ENCODE results near the gene CDHR4.

The CDHR4 gene

GRCh38 chr3:49763981-49764380, 35.7 kb downstream of the CDHR4 start:
- no peak for DNase-seq (ENCODE audit: low read depth)
- H3K4me3 ChIP-seq (ENCODE audit: control insufficient read depth, low read depth, low read length) = no peak overlapping the region
- TF ChIP-seq CTCF (IDR thresholded peaks at IDR 0.05; ENCODE audit: control insufficient read depth, insufficient read depth, low read depth, low read length, missing control alignments) = no peak

- no peak overlapping the region for H3K4me3 ChIP-seq (ENCODE audit: control insufficient read depth, low read depth, low read length)
- DNase-seq (ENCODE audit: low read depth) = no peak
- TF ChIP-seq CTCF (IDR thresholded peaks at IDR 0.05; ENCODE audit: control insufficient read depth, insufficient read depth, low read depth, low read length, missing control alignments) = no peak
These were observed 38.0 kb downstream of the CDHR4 start for GRCh38 chr3:49761661-49762060.

GRCh38 chr3:49759226-49759625, 40.4 kb downstream of the CDHR4 start:
- no peak for TF ChIP-seq CTCF (IDR thresholded peaks at IDR 0.05; ENCODE audit: control insufficient read depth, insufficient read depth, low read depth, low read length, missing control alignments)
- DNase-seq (ENCODE audit: low read depth) = no peak
- H3K4me3 ChIP-seq (ENCODE audit: control insufficient read depth, low read depth, low read length) = no peak overlapping the region

- no peak for TF ChIP-seq CTCF (IDR thresholded peaks at IDR 0.05; ENCODE audit: control insufficient read depth, insufficient read depth, low read depth, low read length, missing control alignments)
- no peak overlapping the region for H3K4me3 ChIP-seq (ENCODE audit: control insufficient read depth, low read depth, low read length)
- DNase-seq (ENCODE audit: low read depth) = no peak
These were observed 42.5 kb downstream of the CDHR4 start for GRCh38 chr3:49757197-49757596.

- H3K4me3 ChIP-seq (ENCODE audit: control insufficient read depth, low read depth, low read length) = no peak overlapping the region
- no peak for DNase-seq (ENCODE audit: low read depth)
- TF ChIP-seq CTCF (IDR thresholded peaks at IDR 0.05; ENCODE audit: control insufficient read depth, insufficient read depth, low read depth, low read length, missing control alignments) = no peak
These were observed 43.6 kb downstream of the CDHR4 start for GRCh38 chr3:49756036-49756435.

GRCh38 chr3:49754536-49754935, 45.1 kb downstream of the CDHR4 start:
- DNase-seq (ENCODE audit: low read depth) = no peak
- no peak for TF ChIP-seq CTCF (IDR thresholded peaks at IDR 0.05; ENCODE audit: control insufficient read depth, insufficient read depth, low read depth, low read length, missing control alignments)
- no peak overlapping the region for H3K4me3 ChIP-seq (ENCODE audit: control insufficient read depth, low read depth, low read length)

- TF ChIP-seq CTCF (IDR thresholded peaks at IDR 0.05; ENCODE audit: control insufficient read depth, insufficient read depth, low read depth, low read length, missing control alignments) = no peak
- DNase-seq (ENCODE audit: low read depth) = no peak
- no peak overlapping the region for H3K4me3 ChIP-seq (ENCODE audit: control insufficient read depth, low read depth, low read length)
These were observed 48.2 kb downstream of the CDHR4 start for GRCh38 chr3:49751501-49751900.
